Hindlimb muscle (tissue), 1 donor: Measurements from ENCODE around the gene SLC6A18. TPM values are rescaled to one million over a fixed set of nuclear protein-coding genes. Genes with fewer than 3 reads are reported as not detected.
"Not testable (repeated sequence)": the region's sequence is repeated elsewhere in the genome, so short reads cannot be mapped to it uniquely, and the experiment has no call there.

Source experiments
- DNase-seq: peaks from one replicate; pipeline ENCODE4 v3.0.0-alpha.2; 2013
- polyA plus RNA-seq: library from polyadenylated mRNA; unstranded; fragments of 120-200 nt; gene quantifications from one replicate; pipeline ENCODE4 v1.2.1, GENCODE V29; 2013; ENCODE audit not compliant: insufficient read length

SLC6A18 gene
- polyA plus RNA-seq, 1 donor = not detected

- no peak for DNase-seq
Measured at GRCh38 chr5:1216211-1216917, 8.8 kb upstream of the SLC6A18 start.

GRCh38 chr5:1216918-1217295 is 8.3 kb upstream of the SLC6A18 start:
- DNase-seq = no peak

DNA sequence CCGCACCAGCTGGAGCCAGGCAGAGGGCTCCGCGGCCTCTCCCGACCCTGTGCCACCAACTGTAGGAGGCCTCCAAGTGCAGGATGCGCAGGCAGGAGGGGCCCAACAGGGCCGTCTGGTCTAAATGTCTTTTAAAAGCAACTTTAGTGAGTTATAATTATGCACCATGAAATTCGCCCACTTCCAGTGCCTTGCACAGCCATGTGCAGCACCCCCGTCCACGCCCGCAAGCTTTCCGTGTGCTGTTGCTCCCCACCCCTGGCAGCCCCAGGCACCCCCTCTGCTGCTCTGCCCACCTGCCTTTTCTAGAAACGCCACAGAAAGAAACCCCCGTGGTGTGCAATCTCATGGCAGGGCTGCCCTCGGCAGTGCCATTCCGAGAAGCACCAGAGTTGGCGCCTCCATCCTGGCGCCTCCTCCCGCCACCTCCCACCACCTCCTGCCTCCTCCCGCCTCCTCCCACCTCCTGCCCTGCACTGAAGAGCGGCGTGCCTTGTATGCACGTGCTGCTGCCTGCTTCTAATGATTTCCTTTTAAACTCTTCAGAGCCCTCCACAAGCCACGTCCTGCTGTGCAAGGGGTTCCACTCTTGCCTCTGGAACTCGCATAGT is 7.5 kb upstream of the SLC6A18 start:
- DNase-seq = no peak

GRCh38 chr5:1218351-1219080 is 6.7 kb upstream of the SLC6A18 start:
- no peak for DNase-seq

- no peak for DNase-seq
Measured at GRCh38 chr5:1219098-1219767, 5.9 kb upstream of the SLC6A18 start.

DNA sequence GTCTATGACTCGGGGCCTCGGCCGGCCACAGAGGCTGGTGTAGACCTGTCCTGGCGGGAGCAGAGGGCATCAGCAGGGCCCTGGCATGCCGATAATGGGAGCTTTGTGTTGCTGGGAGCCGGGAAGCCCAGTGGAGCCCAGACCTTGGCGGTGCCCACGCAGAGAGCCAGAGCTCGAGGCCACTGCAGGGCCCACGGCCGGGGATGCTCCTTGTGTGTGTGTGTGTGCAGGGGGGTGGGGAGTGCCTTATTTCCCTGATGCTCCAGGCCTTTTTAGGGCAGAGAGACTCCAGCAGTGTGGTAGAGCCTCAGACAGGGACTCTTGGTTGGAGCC is 5.4 kb upstream of the SLC6A18 start:
- no peak for DNase-seq

DNA sequence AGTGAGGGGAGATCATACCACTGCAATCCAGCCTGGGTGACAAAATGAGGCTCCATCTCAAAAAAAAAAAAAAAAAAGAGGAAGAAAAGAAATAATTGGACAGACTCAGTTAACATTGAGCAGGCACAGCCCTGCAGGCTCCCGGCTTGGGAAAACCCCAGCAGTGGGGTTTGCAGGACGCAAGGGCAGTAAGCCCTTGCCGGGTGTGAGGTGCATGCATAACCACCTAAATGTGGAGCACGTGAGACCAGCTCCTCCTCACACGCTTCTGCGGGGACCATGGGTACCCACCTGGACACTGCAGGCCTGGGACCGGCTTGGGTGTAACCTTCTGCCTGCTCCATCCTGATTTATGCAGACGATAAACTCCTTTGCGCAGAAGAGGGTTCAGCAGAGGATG is 4.8 kb upstream of the SLC6A18 start:
- DNase-seq = no peak

- no peak for DNase-seq
Measured at GRCh38 chr5:1220831-1221230, 4.3 kb upstream of the SLC6A18 start.

DNA sequence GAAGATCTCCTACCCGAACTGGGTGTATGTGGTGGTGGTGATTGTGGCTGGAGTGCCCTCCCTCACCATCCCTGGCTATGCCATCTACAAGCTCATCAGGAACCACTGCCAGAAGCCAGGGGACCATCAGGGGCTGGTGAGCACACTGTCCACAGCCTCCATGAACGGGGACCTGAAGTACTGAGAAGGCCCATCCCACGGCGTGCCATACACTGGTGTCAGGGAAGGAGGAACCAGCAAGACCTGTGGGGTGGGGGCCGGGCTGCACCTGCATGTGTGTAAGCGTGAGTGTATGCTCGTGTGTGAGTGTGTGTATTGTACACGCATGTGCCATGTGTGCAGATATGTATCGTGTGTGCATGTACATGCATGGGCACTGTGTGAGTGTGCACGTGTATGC is 3.5 kb upstream of the SLC6A18 start:
- DNase-seq = no peak

GRCh38 chr5:1222147-1222546 is 3.0 kb upstream of the SLC6A18 start:
- no peak for DNase-seq

- DNase-seq = no peak
Measured at GRCh38 chr5:1222621-1223277, 2.4 kb upstream of the SLC6A18 start.

GRCh38 chr5:1223278-1223670 is 1.9 kb upstream of the SLC6A18 start:
- no peak for DNase-seq

- DNase-seq = no peak
Measured at GRCh38 chr5:1224631-1225030, 550 bp upstream of the SLC6A18 start.

DNA sequence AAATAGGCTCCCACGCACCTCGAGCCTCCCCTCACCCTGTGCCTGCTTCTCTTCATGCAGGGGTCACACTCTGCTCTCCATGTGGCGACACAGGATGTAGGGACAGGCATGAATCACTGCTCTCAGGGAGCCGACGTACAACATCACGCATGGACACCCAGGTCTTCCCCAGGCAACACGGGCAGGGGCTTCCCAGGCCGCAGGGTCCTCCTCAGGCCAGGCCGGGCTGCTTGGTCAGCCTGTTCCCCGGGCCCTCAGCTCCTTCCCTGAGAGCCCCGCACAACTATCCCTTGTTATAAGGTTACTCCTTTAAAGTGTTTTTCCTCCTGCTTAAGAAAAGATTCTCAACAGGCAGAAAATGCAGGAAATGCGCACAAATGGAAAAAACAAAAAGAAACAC is 1.1 kb downstream of the SLC6A18 start:
- DNase-seq = no peak

GRCh38 chr5:1226839-1227581 is 1.8 kb downstream of the SLC6A18 start:
- DNase-seq = no peak

DNA sequence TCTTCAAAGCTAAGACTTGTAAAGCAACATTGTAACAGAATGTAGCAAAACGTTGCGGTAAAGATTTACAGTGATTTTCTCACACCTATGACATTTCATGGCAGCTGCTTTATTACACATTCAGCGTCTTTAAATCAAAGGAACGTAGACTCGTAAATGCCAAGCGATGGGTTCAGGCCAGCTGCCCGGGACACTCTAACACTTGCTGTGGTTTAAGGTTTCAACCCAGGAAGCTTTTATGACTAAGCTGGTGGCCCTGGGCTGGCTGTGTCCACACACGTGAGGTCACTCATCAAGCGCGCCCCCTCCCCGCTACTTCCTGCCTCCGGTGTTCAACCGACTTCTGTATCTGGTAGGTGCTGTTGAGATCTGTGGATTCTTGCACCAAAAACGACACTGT is 2.5 kb downstream of the SLC6A18 start:
- no peak for DNase-seq

DNA sequence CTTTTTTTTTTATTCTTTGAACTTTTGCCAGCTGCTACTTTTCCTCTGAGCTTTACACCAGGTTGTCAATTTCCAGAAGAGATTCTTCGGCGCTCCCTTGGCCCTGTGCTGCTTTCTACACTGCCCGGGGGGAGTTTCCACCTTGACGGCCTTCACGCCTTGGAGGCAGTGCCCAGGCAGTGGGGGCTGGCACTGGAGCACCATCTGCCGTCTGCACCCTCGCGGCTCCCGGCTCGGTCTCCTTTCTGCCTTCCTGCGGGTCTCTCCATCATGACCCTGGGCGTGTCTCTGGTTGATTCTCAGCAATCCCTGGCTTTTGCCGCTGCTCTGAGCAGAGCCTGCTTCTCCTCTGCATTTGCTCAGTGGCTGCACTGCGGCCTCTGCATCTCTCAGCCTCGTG is 2.9 kb downstream of the SLC6A18 start:
- no peak for DNase-seq

DNA sequence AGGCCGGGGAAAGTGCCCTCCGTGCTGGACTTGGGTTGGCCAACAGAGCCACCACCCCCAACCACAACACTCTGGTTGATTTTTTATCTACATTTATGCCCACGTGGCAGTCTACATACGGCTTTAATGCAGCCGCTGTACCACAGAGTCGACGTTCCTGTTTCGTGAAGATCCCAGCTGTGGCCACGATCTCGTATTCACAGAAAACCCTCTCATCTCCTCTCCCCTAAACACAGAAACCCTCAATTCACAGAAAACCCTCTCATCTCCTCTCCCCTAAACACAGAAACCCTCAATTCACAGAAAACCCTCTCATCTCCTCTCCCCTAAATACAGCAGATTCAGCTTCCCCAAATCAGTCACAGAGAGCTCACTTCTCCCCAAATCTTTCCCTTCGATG is 3.8 kb downstream of the SLC6A18 start:
- not testable (repeated sequence) for DNase-seq

- no peak for DNase-seq
Measured at GRCh38 chr5:1229822-1230221, 4.6 kb downstream of the SLC6A18 start.

- DNase-seq = no peak
Measured at GRCh38 chr5:1230551-1230950, 5.4 kb downstream of the SLC6A18 start.

- DNase-seq = no peak
Measured at GRCh38 chr5:1231354-1231905, 6.2 kb downstream of the SLC6A18 start.

DNA sequence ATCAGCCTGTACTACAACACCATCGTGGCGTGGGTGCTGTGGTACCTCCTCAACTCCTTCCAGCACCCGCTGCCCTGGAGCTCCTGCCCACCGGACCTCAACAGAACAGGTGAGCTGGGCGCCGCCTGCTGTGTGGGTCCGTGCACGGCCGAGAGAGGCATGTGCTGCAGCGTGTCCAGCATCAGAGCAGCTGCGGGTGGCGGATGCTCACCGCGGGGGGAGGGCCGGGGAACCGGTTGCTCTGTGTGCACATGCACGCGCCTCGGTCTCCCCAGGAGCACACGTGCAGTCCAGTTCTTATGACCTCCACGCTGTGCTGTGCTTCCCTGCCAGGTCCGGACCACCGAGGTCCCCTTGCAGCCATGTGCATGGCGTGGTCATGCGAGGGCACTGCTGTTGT is 7.6 kb downstream of the SLC6A18 start:
- no peak for DNase-seq
